Stimulated activated CD4-positive, alpha-beta T cell treated with anti-CD3 and anti-CD28 coated beads, TNF-alpha, amount 100 ng/mL, for 48 hours (primary cell): ENCODE data around the gene TTC23.
"Not testable (repeated sequence)": the region's sequence is repeated elsewhere in the genome, so short reads cannot be mapped to it uniquely, and the experiment has no call there.

Source experiments
- DNase-seq, 3 donors: peaks; one replicate each; pipeline ENCODE4 v3.0.0-alpha.2; 2020; ENCODE audit warnings: low read depth in 3 of 3

TTC23 gene

GRCh38 chr15:99197856-99198255 is 51.5 kb downstream of the TTC23 start:
- no peak for DNase-seq

DNA sequence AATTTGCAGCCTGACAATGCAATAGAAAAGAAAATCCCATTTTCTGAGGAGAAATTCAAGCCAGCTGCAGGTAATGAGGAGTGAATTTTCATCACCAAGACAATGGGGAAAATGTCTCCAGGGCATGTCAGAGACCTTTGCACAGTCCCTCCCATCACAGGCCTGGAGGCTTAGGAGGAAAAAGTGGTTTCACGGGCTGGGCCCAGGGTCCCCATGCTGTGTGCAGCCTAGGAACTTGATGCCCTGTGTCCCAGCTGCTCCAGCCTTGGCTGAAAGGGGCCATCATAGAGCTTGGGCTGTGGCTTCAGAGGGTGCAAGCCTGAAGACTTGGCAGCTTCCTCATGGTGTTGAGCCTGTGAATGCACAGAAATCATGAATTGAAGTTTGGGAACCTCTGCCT is 57.2 kb downstream of the TTC23 start:
- not testable (repeated sequence) for DNase-seq

GRCh38 chr15:99187936-99188335 is 61.4 kb downstream of the TTC23 start:
- no peak for DNase-seq

DNA sequence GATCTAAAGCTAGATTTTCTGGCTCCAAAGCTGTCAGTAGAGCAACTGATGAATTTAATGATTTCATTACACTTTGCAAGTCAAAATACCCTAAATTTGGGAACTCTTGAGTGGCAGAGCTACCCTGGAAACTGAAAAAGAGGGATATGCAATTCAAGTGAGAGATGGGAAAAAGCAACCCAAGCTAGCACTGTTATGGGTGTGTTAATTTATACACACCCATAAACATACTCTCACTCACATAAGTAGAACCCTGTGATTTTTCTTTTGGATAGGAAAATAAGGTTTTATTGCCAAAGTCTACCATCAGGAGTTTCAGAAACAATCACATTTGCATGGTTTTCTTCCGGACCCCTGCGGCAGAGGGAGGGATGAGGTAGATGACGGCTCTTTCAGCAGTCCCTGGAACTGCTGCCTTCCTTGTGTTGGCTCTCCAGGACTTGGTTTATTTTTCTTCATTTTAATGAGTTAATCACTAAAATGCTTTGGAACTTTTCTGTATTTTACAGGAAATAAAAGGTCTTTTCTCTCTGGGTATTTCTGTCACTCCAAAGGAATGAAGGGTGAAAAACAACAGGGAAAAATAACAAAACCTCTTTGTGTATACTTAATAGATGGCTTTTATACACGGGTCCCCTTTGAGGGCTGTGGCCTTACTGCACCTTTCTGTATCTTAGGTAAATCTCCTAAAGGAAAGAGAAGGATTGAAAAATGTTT is 63.8 kb downstream of the TTC23 start:
- no peak for DNase-seq

- DNase-seq = no peak
Measured at GRCh38 chr15:99182791-99183190, 66.6 kb downstream of the TTC23 start.

DNA sequence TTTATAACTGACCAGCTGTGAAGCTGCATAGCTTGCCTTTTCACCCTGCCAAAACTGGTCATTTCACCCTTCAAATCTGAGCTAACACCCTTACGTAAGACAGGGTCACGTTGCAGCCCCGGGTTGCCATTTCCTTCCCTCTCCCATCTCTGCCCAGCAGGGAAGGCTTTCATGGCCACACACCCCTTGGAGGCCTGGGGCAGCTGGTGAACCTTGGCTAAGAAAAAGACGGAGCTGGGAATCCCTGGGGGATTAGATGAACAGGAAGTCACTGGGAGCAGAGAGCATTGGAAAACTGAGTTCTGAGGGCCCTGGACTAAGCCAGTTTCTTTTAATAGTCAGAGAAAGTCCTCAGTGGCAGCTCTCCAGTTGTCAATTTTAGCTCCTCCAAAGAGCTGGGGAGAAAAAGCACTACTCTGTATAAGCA is 67.8 kb downstream of the TTC23 start:
- no peak for DNase-seq

- DNase-seq = no peak
Measured at GRCh38 chr15:99180964-99181306, 68.4 kb downstream of the TTC23 start.

- no peak for DNase-seq
Measured at GRCh38 chr15:99180086-99180963, 69.1 kb downstream of the TTC23 start.

- DNase-seq = no peak
Measured at GRCh38 chr15:99177679-99178078, 71.7 kb downstream of the TTC23 start.

GRCh38 chr15:99176757-99177156 is 72.6 kb downstream of the TTC23 start:
- no peak for DNase-seq

DNA sequence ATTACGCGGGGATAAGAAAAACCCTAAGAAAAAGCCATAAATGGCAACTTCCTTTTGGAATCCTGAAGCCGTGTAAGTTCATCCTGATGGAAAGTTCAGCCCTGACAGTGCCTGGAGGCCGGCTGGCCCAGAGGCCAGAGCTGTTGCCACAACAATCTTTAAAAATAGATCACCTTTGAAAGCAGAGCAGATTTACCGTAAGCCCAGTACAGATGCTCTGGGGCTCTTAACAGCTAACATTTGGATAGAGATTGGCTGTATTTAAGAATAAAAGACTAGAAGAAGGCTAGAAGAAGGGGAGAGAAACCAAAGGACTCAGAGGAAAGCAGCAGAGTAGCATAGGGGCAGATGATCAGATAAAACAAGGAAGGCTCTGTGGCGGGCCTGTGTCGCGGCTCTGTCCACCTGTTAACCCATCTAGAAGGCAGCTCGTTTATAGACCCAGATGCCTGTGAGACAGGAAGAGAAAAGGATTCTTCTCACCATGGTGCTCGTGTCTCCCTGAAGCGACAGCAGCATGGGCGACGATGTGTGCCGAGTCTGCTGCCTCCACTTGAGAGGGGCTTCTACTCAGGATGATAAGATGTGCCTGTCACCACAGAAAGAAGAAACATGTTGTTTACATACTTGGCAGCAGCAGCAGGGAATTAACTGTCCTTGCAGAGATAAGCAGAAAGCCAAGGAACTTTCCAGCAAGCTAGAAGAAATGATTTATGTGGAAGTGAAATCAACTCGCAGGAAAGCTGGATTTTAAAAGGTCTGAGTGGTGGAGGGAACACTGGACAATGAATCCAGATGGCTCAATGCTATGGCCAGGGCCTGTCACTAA is 74.6 kb downstream of the TTC23 start:
- DNase-seq = no peak

DNA sequence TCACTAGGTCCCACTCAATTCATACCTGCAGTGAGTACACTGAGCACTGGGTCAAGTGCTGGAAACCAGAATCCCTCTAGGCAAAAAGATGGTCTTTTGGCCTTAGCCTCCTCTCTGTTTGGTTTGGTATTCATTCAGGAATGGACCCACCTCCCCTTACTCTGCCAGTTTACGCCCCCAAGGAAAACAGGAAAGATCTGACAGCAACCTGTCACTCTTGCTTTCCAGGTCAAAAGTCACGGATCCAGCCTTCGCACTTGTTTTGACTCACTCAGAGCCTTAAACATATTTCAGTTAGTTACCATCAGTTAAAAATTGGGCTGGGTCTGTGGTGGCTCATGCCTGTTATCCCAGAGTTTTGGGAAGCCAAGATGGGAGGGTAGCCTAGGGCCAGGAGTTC is 76.4 kb downstream of the TTC23 start:
- no peak for DNase-seq

- no peak for DNase-seq
Measured at GRCh38 chr15:99172171-99172570, 77.2 kb downstream of the TTC23 start.

DNA sequence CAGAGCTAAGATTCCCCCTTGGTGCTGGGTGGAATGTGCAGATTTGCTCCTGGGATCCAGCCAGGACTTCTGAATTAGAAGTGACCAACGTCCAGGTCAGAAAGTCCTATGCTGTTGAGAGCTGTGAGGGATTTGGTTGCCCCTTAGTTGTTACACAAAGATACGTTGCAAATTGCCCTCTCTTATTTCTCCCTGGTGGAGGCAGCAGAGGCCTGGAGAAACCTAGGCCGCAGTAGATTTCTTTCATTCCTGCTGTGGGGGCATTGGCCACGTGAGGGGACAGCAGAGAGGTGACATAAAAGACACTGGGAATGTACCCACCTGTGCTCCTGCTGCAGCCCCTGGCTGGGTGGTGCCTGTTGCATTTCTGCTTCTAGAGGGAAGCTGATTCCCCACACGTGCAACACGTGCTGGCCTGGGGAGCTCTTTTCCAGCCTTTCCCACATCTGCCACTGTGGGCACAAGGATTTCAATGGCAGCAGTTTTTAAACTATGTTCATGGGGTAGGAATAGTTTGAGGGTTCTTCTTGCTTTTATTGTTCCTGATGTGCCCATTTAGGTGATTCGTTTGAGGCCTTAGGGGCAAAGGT is 78.8 kb downstream of the TTC23 start:
- no peak for DNase-seq

DNA sequence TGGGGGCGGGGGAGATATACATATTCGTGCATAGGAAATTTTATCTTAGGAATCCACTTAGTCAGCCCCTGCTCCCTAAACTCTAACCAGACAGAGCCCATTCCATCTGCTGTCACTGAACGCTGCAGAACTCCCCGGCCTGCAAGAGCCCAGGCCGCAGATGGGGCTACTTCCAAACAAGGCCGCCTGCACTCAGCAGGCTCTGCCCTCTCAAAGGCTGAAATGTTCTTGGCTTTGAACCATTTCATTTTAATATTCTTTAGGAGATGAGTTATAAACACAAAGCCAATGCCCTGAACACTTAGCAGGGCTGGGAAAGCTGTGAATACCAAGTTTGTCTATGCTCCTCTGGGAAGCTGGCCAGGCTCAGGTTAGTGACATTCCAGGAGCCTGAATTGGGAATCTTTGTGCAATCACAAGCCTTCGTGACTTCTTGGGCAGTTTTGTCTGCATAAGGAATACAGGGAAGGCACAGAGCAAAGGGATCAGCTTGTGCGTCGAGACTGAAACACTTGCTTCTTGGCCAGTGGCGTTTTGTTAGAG is 79.5 kb downstream of the TTC23 start:
- DNase-seq = no peak

- DNase-seq = no peak
Measured at GRCh38 chr15:99168601-99169580, 80.5 kb downstream of the TTC23 start.

DNA sequence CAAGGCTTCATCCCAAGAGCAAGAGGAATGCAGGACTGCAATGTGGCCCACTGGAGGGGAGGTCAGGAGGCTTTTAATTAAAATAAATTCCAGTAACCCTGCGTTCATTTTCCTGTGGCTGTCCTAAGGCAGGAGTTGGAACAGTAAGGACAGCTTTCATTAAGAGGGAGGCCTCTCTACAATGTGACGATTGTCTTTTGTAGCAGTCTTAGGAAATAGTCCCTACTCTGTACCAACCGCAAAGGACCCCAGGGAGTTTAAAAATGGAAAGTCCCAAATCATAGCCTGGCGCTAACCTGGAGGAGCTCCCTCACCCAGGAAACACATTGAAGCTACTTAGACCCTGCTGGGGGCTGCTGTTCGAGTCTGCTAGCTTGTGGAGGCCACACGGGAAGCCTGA is 81.7 kb downstream of the TTC23 start:
- no peak for DNase-seq

DNA sequence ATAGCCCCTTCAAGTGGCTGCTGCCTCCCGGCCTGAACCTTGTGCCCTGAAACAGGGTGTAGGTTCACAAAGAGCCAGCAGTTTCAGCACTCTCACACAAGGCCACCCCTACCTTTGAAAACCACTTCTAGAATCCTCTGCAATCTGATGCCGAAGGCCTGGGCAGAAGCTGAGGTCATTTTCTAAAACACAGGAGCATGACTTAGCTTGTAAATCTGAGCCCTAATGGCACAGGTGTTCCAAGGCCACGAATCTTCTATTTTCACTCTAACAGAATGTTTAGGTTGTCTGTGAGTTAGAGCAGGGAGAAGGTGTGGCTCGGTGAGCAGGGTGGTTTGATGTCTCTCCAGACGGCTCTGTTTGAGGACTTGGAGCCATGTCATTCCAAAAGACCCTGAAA is 82.2 kb downstream of the TTC23 start:
- DNase-seq = no peak

GRCh38 chr15:99165956-99166689 is 83.3 kb downstream of the TTC23 start:
- no peak for DNase-seq
